Neuronal stem cell (in vitro differentiated cells): ENCODE measurements around the gene C20orf144.

ENCODE experiments used
- DNase-seq: peaks from one replicate; pipeline ENCODE4 v3.0.0-alpha.2; 2013; ENCODE audit warnings: low spot score
- H2AFZ ChIP-seq: one replicate; pipeline ENCODE4 v1.6.1; 2013; ENCODE audit warnings: mild to moderate bottlenecking, low read length, inconsistent platforms
- H2AK5ac ChIP-seq: 2 replicates; pipeline ENCODE4 v1.6.1; 2013; ENCODE audit warnings: low read depth, mild to moderate bottlenecking, inconsistent platforms, low read length, moderate library complexity, mixed read lengths
- H2BK120ac ChIP-seq: 2 replicates; pipeline ENCODE4 v1.6.1; 2013; ENCODE audit warnings: low read depth, mild to moderate bottlenecking, inconsistent platforms, low read length, moderate library complexity, mixed read lengths
- H2BK12ac ChIP-seq: one replicate; pipeline ENCODE4 v1.6.1; 2013; ENCODE audit warnings: low read length, inconsistent platforms
- H2BK15ac ChIP-seq: 2 replicates; pipeline ENCODE4 v1.6.1; 2013; ENCODE audit warnings: mild to moderate bottlenecking, low read length, inconsistent platforms, mixed read lengths
- H2BK5ac ChIP-seq: one replicate; pipeline ENCODE4 v1.6.1; 2013; ENCODE audit warnings: inconsistent platforms, mild to moderate bottlenecking, low read length, moderate library complexity
- H3K14ac ChIP-seq: one replicate; pipeline ENCODE4 v1.6.1; 2013; ENCODE audit warnings: low read length, inconsistent platforms
- H3K18ac ChIP-seq: 2 replicates; pipeline ENCODE4 v1.6.1; 2013; ENCODE audit warnings: low read length, inconsistent platforms
- H3K23ac ChIP-seq: 2 replicates; pipeline ENCODE4 v1.6.1; 2013; ENCODE audit warnings: low read depth, mild to moderate bottlenecking, mixed read lengths, low read length, inconsistent platforms; ENCODE audit not compliant: poor library complexity
- H3K27ac ChIP-seq: replicated peaks from 3 replicates; pipeline ENCODE4 v1.5.1; 2013; ENCODE audit warnings: low read length, inconsistent platforms
- H3K27me3 ChIP-seq, 3 experiments: 2 replicates each; pipeline ENCODE4 v1.6.1; 2013; ENCODE audit warnings: low read length in 3 of 3, mild to moderate bottlenecking in 2 of 3, inconsistent platforms in 1 of 3, low read depth in 1 of 3, mixed read lengths in 1 of 3, moderate library complexity in 1 of 3; ENCODE audit not compliant: control insufficient read depth in 3 of 3, insufficient read depth in 3 of 3
- H3K36me3 ChIP-seq, 2 donors: replicated peaks in 1 of 2; 2 replicates each; pipeline ENCODE4 v1.6.1; 2013; ENCODE audit warnings: low read length in 2 of 2; ENCODE audit not compliant: control insufficient read depth in 2 of 2, insufficient read depth in 2 of 2
- H3K4ac ChIP-seq: 2 replicates; pipeline ENCODE4 v1.6.1; 2013; ENCODE audit warnings: inconsistent platforms, mild to moderate bottlenecking, low read length, moderate library complexity
- H3K4me1 ChIP-seq, 2 donors: 1 replicate in 1 of 2; 2 replicates in 1 of 2; pipeline ENCODE4 v1.6.1; 2013; ENCODE audit warnings: low read length in 2 of 2, low read depth in 1 of 2; ENCODE audit not compliant: control insufficient read depth in 2 of 2, insufficient read depth in 1 of 2
- H3K4me2 ChIP-seq: one replicate; pipeline ENCODE4 v1.6.1; 2013; ENCODE audit warnings: mild to moderate bottlenecking, low read length, inconsistent platforms; ENCODE audit not compliant: insufficient read depth, poor library complexity, severe bottlenecking
- H3K4me3 ChIP-seq, 2 donors: 2 replicates each; pipeline ENCODE4 v1.5.1; 2013; ENCODE audit warnings: low read length in 2 of 2, mild to moderate bottlenecking in 2 of 2, inconsistent platforms in 1 of 2, moderate library complexity in 1 of 2
- H3K79me1 ChIP-seq: one replicate; pipeline ENCODE4 v1.6.1; 2013; ENCODE audit warnings: low read depth, mild to moderate bottlenecking, inconsistent platforms, low read length, moderate library complexity
- H3K9ac ChIP-seq: one replicate; pipeline ENCODE4 v1.6.1; 2013; ENCODE audit warnings: mild to moderate bottlenecking, low read depth, low read length, inconsistent platforms; ENCODE audit not compliant: poor library complexity
- H3K9me3 ChIP-seq, 2 donors: replicated peaks in 1 of 2; 2 replicates each; pipeline versions ENCODE3 to v1.6.1; 2013; ENCODE audit warnings: low read length in 2 of 2, mild to moderate bottlenecking in 2 of 2, inconsistent platforms in 1 of 2, low read depth in 1 of 2, mixed read lengths in 1 of 2, moderate library complexity in 1 of 2; ENCODE audit not compliant: control insufficient read depth in 2 of 2, insufficient read depth in 1 of 2
- H4K8ac ChIP-seq: one replicate; pipeline ENCODE4 v1.6.1; 2013; ENCODE audit warnings: low read depth, mild to moderate bottlenecking, inconsistent platforms, low read length, moderate library complexity
- H4K91ac ChIP-seq: one replicate; pipeline ENCODE4 v1.6.1; 2013; ENCODE audit warnings: low read length, low read depth, mild to moderate bottlenecking, inconsistent platforms; ENCODE audit not compliant: poor library complexity
- WGBS, 2 donors: extraction: QIAGEN DNeasy Blood & Tissue Kit; methylation state at CpG; one replicate each; pipeline ENCODE4 v1.1.7; 2013; ENCODE audit warnings: missing lambda C conversion rate in 2 of 2, mixed read lengths in 1 of 2; ENCODE audit not compliant: insufficient read length in 2 of 2, insufficient replicate concordance in 1 of 2; ENCODE audit errors: extremely low coverage in 2 of 2; 5-methylcytosine and 5-hydroxymethylcytosine counted together

C20orf144 gene

GRCh38 chr20:33681728-33682353 is 19.7 kb downstream of the C20orf144 start:
- Histone ChIP-seq H4K91ac (no peak overlapping the region), H3K9me3 (peaks cover 0 to 4% of the 10 kb centered on the region in 2 donors), H3K36me3 (peaks cover 30 to 69% of the 10 kb centered on the region in 2 donors), H4K8ac (no peak overlapping the region), H3K9ac (peak overlapping the region; percentile 78), H2BK5ac (peak overlapping the region; percentile 22), H3K4ac (no peak overlapping the region), H3K14ac (no peak overlapping the region), H2BK12ac (no peak overlapping the region), H3K27me3 (no peaks in the 10 kb centered on the region), H3K27ac (no peak overlapping the region), H3K79me1 (peaks cover 7% of the 10 kb centered on the region), H3K18ac (peak overlapping the region; percentile 25), H3K4me3 (no peak overlapping the region), H3K4me1 (peaks cover 10 to 12% of the 10 kb centered on the region in 2 donors), H2BK120ac (no peak overlapping the region), H3K23ac (no peak overlapping the region), H2BK15ac (no peak overlapping the region), H3K4me2 (no peak overlapping the region), H2AK5ac (no peak overlapping the region), H2AFZ (no peak overlapping the region)
- WGBS, 2 donors: no CpG with 5 or more reads among the region's 9 CpGs
- no peak for DNase-seq

DNA sequence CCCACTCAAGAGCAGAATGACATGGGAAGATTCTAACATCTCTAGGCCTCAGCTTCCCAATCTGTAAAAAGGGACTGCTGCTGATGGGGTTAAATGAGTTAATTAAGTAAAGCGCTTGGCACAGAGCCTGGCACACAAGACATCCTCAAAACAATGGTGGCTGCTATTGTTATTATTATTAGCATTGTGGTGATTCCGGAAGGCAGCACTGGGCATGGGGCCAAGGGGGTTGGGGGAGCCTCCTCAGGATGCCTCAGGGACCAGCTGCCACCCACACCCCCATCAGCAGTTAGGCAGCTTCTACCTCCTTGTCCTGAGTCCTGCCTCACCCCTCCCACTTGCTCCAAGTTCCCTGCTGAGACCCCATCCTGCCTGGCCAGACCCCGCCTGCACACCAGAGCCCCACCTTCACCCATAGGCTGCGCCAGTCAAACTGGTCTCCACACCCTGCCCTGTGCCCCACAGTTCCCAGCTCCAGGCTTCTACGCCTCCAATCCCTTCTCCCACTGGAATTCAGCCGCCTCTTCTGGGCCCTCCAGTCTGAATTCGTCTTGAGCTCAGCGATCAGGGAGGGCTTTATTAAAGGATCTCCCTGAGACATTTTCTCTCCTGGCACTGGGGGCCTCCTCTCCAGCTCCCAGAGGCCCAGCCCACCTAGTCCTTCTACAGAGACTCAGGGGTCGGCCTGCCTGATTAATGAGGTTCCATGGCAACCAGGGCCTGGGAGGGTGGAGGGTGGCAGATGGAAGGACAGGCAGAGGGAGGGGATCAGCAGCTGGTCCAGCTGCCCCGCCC is 22.6 kb downstream of the C20orf144 start:
- Histone ChIP-seq H3K9me3 (no peaks in the 10 kb centered on the region), H3K4me1 (peaks cover 11 to 13% of the 10 kb centered on the region in 2 donors), H3K23ac (no peak overlapping the region), H3K18ac (peak overlapping the region; percentile 87), H3K4ac (no peak overlapping the region), H3K27me3 (peaks cover 0 to 12% (median 0%) of the 10 kb centered on the region in 3 experiments), H3K14ac (peak overlapping the region; percentile 12), H3K4me2 (peak overlapping the region; percentile 74), H3K9ac (peak overlapping the region; percentile 85), H2BK12ac (no peak overlapping the region), H4K91ac (no peak overlapping the region), H3K36me3 (peaks cover 11 to 41% of the 10 kb centered on the region in 2 donors), H2BK5ac (peak overlapping the region; percentile 26), H2BK120ac (no peak overlapping the region), H3K79me1 (peaks cover 6% of the 10 kb centered on the region), H3K27ac (peak overlapping the region; percentile 75), H4K8ac (no peak overlapping the region), H2AFZ (peak overlapping the region; percentile 78), H2AK5ac (peak overlapping the region; percentile 53), H3K4me3 (peak overlapping the region; percentile 86 to 94), H2BK15ac (no peak overlapping the region)
- no CpG with 5 or more reads among the region's 10 CpGs for WGBS, 2 donors
- no peak for DNase-seq

GRCh38 chr20:33685328-33686099 is 23.4 kb downstream of the C20orf144 start:
- Histone ChIP-seq H3K14ac (no peak overlapping the region), H3K36me3 (peaks cover 3 to 33% of the 10 kb centered on the region in 2 donors), H4K8ac (no peak overlapping the region), H3K4me2 (peak overlapping the region; percentile 74), H3K18ac (peak overlapping the region; percentile 84), H3K9ac (peak overlapping the region; percentile 74), H2BK5ac (peak overlapping the region; percentile 26), H2AFZ (peak overlapping the region; percentile 78), H3K4me1 (peaks cover 13 to 15% of the 10 kb centered on the region in 2 donors), H2AK5ac (no peak overlapping the region), H3K4me3 (peak overlapping the region; percentile 86 to 94), H3K27ac (peak overlapping the region; percentile 75), H3K23ac (no peak overlapping the region), H3K4ac (no peak overlapping the region), H2BK12ac (no peak overlapping the region), H2BK120ac (no peak overlapping the region), H3K79me1 (peaks cover 2% of the 10 kb centered on the region), H2BK15ac (no peak overlapping the region), H3K9me3 (no peaks in the 10 kb centered on the region), H3K27me3 (peaks cover 0 to 12% (median 0%) of the 10 kb centered on the region in 3 experiments), H4K91ac (no peak overlapping the region)
- DNase-seq: no peak
- no CpG with 5 or more reads among the region's 53 CpGs for WGBS, 2 donors
